Epithelial cell of esophagus (primary cell): Measurements from ENCODE around the gene BNIP5.

Experiments
- DNase-seq: peaks from one replicate; pipeline ENCODE4 v3.0.0; 2010; ENCODE audit warnings: low read depth
- H3K4me3 ChIP-seq: 2 replicates; pipeline ENCODE4 v1.5.1; 2011; ENCODE audit warnings: mild to moderate bottlenecking, low read length, control low read depth
- CTCF ChIP-seq: IDR thresholded peaks from 2 replicates; pipeline ENCODE4 v1.5.1; 2011; ENCODE audit warnings: low read depth, mild to moderate bottlenecking, low read length, control low read depth, inconsistent platforms; ENCODE audit not compliant: insufficient read depth; ENCODE audit errors: missing control alignments

BNIP5 gene

GRCh38 chr6:36329798-36330291 lies 6.8 kb downstream of the BNIP5 start:
- TF ChIP-seq CTCF: no peak
- no peak for DNase-seq
- H3K4me3 ChIP-seq: no peak overlapping the region

DNA sequence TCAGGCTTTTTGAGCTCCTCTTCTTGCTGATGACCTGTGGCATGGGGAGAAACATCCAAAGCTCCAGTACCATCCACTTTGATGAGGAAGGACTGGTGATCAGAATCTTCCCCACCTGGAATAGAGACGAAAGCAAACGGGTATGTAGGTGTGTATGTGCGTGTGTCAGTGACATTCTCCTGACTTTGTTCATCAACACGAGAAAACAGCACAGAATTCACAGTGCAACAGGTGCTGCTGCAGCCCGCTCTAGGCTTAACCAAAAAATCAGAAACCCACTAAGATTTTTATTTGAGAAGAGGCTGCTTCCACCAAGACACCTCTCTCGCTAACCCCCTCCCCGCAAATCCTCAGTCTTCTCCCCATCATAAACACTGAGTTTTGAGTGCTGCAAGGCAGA lies 8.1 kb downstream of the BNIP5 start:
- DNase-seq: no peak
- TF ChIP-seq CTCF: no peak
- H3K4me3 ChIP-seq: no peak overlapping the region

GRCh38 chr6:36327919-36328236 lies 8.8 kb downstream of the BNIP5 start:
- no peak for TF ChIP-seq CTCF
- no peak for DNase-seq
- H3K4me3 ChIP-seq: no peak overlapping the region

GRCh38 chr6:36327226-36327918 lies 9.3 kb downstream of the BNIP5 start:
- no peak overlapping the region for H3K4me3 ChIP-seq
- no peak for DNase-seq
- no peak for TF ChIP-seq CTCF

DNA sequence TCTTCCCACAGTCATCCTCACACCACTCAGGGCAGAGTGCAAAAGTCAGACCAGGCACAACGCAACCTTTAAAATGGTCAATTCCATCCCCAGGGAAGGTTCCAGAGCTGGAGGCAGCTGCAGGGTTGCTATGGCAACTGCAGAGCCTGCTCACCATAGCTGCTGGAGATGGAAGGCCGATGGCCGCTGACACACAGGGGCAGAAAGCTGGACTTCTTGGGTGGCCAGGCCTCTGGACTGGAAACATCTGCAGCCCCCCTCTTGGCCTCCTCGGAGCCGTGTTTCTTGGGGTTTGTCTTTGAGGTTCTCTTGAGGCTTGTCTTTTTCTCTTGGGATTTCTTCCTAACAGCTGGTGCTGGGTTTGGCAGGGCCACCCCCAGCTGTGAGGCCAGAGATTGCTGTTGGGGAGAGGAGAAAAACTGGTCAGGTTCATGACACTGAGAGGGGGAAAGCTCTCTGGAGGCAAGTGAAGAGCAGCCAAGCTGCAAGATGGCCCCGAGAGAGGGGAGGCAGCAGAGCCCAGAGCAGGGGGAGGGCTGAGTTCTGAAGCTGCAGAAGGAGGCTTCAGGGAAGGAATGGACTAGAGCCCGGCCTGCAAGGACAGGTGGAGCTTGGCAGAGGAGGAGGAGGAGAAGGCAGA lies 10.2 kb downstream of the BNIP5 start:
- no peak for DNase-seq
- no peak for TF ChIP-seq CTCF
- H3K4me3 ChIP-seq: no peak overlapping the region

DNA sequence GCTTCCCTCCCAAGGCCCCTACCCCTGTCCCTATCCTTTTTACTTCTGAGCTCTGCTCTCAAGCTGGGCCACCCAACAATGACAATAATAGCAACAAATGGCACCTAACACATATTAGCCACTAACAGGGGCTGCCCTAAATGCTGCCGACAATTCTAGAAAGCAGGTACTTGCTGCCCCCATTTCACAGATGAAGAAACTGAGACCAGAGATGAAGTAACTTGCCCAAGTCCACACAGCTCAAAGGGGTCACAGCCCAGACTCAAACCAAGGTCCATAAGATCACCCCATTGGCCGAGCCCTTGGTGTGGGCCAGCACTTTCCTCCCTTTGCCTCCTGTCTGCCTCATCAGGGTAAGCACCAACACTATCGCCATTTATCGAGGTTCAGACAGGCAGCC lies 12.0 kb downstream of the BNIP5 start:
- no peak overlapping the region for H3K4me3 ChIP-seq
- no peak for TF ChIP-seq CTCF
- DNase-seq: no peak

GRCh38 chr6:36324191-36324590 lies 12.5 kb downstream of the BNIP5 start:
- DNase-seq: no peak
- no peak overlapping the region for H3K4me3 ChIP-seq
- TF ChIP-seq CTCF: no peak
